Esophagus (tissue), 2 donors: ENCODE results near the gene ADSS2. TPM values are rescaled to one million over a fixed set of nuclear protein-coding genes. Genes with fewer than 3 reads are reported as not detected.

Experiments used
- H3K27ac ChIP-seq, 2 donors: one replicate each; pipeline ENCODE4 v1.5.1; 2013; ENCODE audit warnings: low read depth in 2 of 2, mild to moderate bottlenecking in 2 of 2, inconsistent platforms in 1 of 2, low read length in 1 of 2, moderate library complexity in 1 of 2
- H3K27me3 ChIP-seq, 2 donors: one replicate each; pipeline ENCODE4 v1.6.1; 2013; ENCODE audit warnings: low read length in 2 of 2, control low read depth in 1 of 2, mild to moderate bottlenecking in 1 of 2; ENCODE audit not compliant: insufficient read depth in 2 of 2, control insufficient read depth in 1 of 2
- H3K36me3 ChIP-seq, 2 donors: one replicate each; pipeline ENCODE4 v1.6.1; 2013; ENCODE audit warnings: low read length in 1 of 2; ENCODE audit not compliant: control insufficient read depth in 2 of 2, insufficient read depth in 2 of 2
- H3K4me1 ChIP-seq, 2 donors: one replicate each; pipeline ENCODE4 v1.6.1; 2013; ENCODE audit warnings: low read length in 1 of 2; ENCODE audit not compliant: control insufficient read depth in 2 of 2, insufficient read depth in 2 of 2
- H3K4me3 ChIP-seq, 2 donors: one replicate each; pipeline ENCODE4 v1.5.1; 2013; ENCODE audit warnings: low read length in 2 of 2, mild to moderate bottlenecking in 2 of 2, low read depth in 1 of 2, moderate library complexity in 1 of 2
- H3K9me3 ChIP-seq, 2 donors: one replicate each; pipeline ENCODE4 v1.6.1; 2013; ENCODE audit warnings: mild to moderate bottlenecking in 2 of 2, low read depth in 1 of 2, low read length in 1 of 2, moderate library complexity in 1 of 2; ENCODE audit not compliant: control insufficient read depth in 2 of 2, insufficient read depth in 1 of 2
- WGBS, 2 donors: extraction: QIAGEN DNeasy Blood & Tissue Kit; methylation state at CpG; one replicate each; pipeline ENCODE4 v1.1.7; 2013; 5-methylcytosine and 5-hydroxymethylcytosine counted together
- polyA plus RNA-seq, 2 donors: library from polyadenylated mRNA; stranded (reverse); fragments of 200-250 nt; gene quantifications; one replicate each; pipeline ENCODE4 v1.2.3, GENCODE V29; 2013
- donor health status: healthy with polysubstance abuse.
- donor health status: Bipolar disorder and iron deficiency.

ADSS2 gene
- polyA plus RNA-seq, 2 donors = 14.8 to 24.0 TPM

- 81 to 94% methylated on average over 3 of the region's 3 CpGs for WGBS, 2 donors
- no peaks in the 10 kb centered on the region for H3K27me3 ChIP-seq
- no peak overlapping the region for H3K4me3 ChIP-seq
- no peaks in the 10 kb centered on the region for H3K4me1 ChIP-seq
- H3K36me3 ChIP-seq = peaks cover 0 to 3% of the 10 kb centered on the region in 2 donors
- no peaks in the 10 kb centered on the region for H3K9me3 ChIP-seq
- no peak overlapping the region for H3K27ac ChIP-seq
Measured at GRCh38 chr1:244429818-244430217, 21.9 kb downstream of the ADSS2 start.

GRCh38 chr1:244427647-244428046, 24.1 kb downstream of the ADSS2 start:
- H3K9me3 ChIP-seq = no peaks in the 10 kb centered on the region
- peaks cover 0 to 2% of the 10 kb centered on the region in 2 donors for H3K36me3 ChIP-seq
- H3K27me3 ChIP-seq = no peaks in the 10 kb centered on the region
- no peak overlapping the region for H3K27ac ChIP-seq
- H3K4me1 ChIP-seq = no peaks in the 10 kb centered on the region
- H3K4me3 ChIP-seq = no peak overlapping the region

GRCh38 chr1:244424649-244425334, 26.9 kb downstream of the ADSS2 start:
- no peak overlapping the region for H3K4me3 ChIP-seq
- H3K27ac ChIP-seq = no peak overlapping the region
- 76 to 77% methylated on average over 2 of the region's 2 CpGs for WGBS, 2 donors
- H3K27me3 ChIP-seq = no peaks in the 10 kb centered on the region
- H3K9me3 ChIP-seq = no peaks in the 10 kb centered on the region
- no peaks in the 10 kb centered on the region for H3K4me1 ChIP-seq
- peaks cover 0 to 4% of the 10 kb centered on the region in 2 donors for H3K36me3 ChIP-seq

GRCh38 chr1:244422174-244422573, 29.5 kb downstream of the ADSS2 start:
- WGBS, 2 donors = 88 to 90% methylated on average over 1 of the region's 1 CpG
- H3K4me1 ChIP-seq = no peaks in the 10 kb centered on the region
- H3K27me3 ChIP-seq = no peaks in the 10 kb centered on the region
- H3K9me3 ChIP-seq = no peaks in the 10 kb centered on the region
- peaks cover 0 to 4% of the 10 kb centered on the region in 2 donors for H3K36me3 ChIP-seq
- H3K4me3 ChIP-seq = no peak overlapping the region
- no peak overlapping the region for H3K27ac ChIP-seq

- no peaks in the 10 kb centered on the region for H3K27me3 ChIP-seq
- 90 to 91% methylated on average over 4 of the region's 4 CpGs for WGBS, 2 donors
- H3K27ac ChIP-seq = no peak overlapping the region
- no peaks in the 10 kb centered on the region for H3K9me3 ChIP-seq
- H3K4me3 ChIP-seq = no peak overlapping the region
- H3K4me1 ChIP-seq = no peaks in the 10 kb centered on the region
- H3K36me3 ChIP-seq = peaks cover 4 to 13% of the 10 kb centered on the region in 2 donors
Measured at GRCh38 chr1:244419024-244419423, 32.7 kb downstream of the ADSS2 start.

- no peaks in the 10 kb centered on the region for H3K27me3 ChIP-seq
- no peak overlapping the region for H3K4me3 ChIP-seq
- H3K9me3 ChIP-seq = no peaks in the 10 kb centered on the region
- peaks cover 2 to 4% of the 10 kb centered on the region in 2 donors for H3K4me1 ChIP-seq
- H3K27ac ChIP-seq = peak overlapping the region in 1 of 2 donors; percentile 12
- WGBS, 2 donors = 73 to 78% methylated on average over 1 of the region's 1 CpG
- peaks cover 13 to 23% of the 10 kb centered on the region in 2 donors for H3K36me3 ChIP-seq
Measured at GRCh38 chr1:244414543-244414942, 37.2 kb downstream of the ADSS2 start.

GRCh38 chr1:244413736-244414135, 38.0 kb downstream of the ADSS2 start:
- H3K4me3 ChIP-seq = no peak overlapping the region
- WGBS, 2 donors = 59 to 73% methylated on average over 3 of the region's 3 CpGs
- H3K4me1 ChIP-seq = peaks cover 2 to 4% of the 10 kb centered on the region in 2 donors
- H3K9me3 ChIP-seq = no peaks in the 10 kb centered on the region
- H3K36me3 ChIP-seq = peaks cover 13 to 23% of the 10 kb centered on the region in 2 donors
- no peaks in the 10 kb centered on the region for H3K27me3 ChIP-seq
- H3K27ac ChIP-seq = peak overlapping the region in 1 of 2 donors; percentile 53

- H3K36me3 ChIP-seq = peaks cover 13 to 23% of the 10 kb centered on the region in 2 donors
- peaks cover 2 to 4% of the 10 kb centered on the region in 2 donors for H3K4me1 ChIP-seq
- H3K9me3 ChIP-seq = no peaks in the 10 kb centered on the region
- H3K4me3 ChIP-seq = no peak overlapping the region
- H3K27ac ChIP-seq = no peak overlapping the region
- no peaks in the 10 kb centered on the region for H3K27me3 ChIP-seq
- 97 to 98% methylated on average over 5 of the region's 5 CpGs for WGBS, 2 donors
Measured at GRCh38 chr1:244412176-244412575, 39.5 kb downstream of the ADSS2 start.

- no peak overlapping the region for H3K4me3 ChIP-seq
- no peaks in the 10 kb centered on the region for H3K27me3 ChIP-seq
- H3K4me1 ChIP-seq = peaks cover 2 to 4% of the 10 kb centered on the region in 2 donors
- H3K27ac ChIP-seq = no peak overlapping the region
- peaks cover 14 to 19% of the 10 kb centered on the region in 2 donors for H3K36me3 ChIP-seq
- H3K9me3 ChIP-seq = no peaks in the 10 kb centered on the region
- 67 to 73% methylated on average over 2 of the region's 2 CpGs for WGBS, 2 donors
Measured at GRCh38 chr1:244409701-244410100, 42.0 kb downstream of the ADSS2 start.

- Histone ChIP-seq H3K4me1 (no peaks in the 10 kb centered on the region), H3K9me3 (no peaks in the 10 kb centered on the region), H3K4me3 (no peak overlapping the region), H3K36me3 (peaks cover 5 to 7% of the 10 kb centered on the region in 2 donors), H3K27me3 (no peaks in the 10 kb centered on the region), H3K27ac (no peak overlapping the region)
- WGBS, 2 donors = 84 to 86% methylated on average over 4 of the region's 4 CpGs
Measured at GRCh38 chr1:244406337-244406736, 45.4 kb downstream of the ADSS2 start.
